Neural progenitor cell (in vitro differentiated cells): ENCODE data around the gene CALHM2. TPM values are rescaled to one million over a fixed set of nuclear protein-coding genes. Genes with fewer than 3 reads are reported as not detected.

Source experiments
- DNase-seq: peaks from one replicate; pipeline ENCODE4 v3.0.0-alpha.2; 2016; ENCODE audit warnings: low spot score
- H2AFZ ChIP-seq: fragments of 200-600 bp; sonication (generic); replicated peaks from 2 replicates; pipeline ENCODE4 v1.6.1; 2016; ENCODE audit warnings: antibody characterized with exemption
- H3F3A ChIP-seq: fragments of 200-600 bp; sonication (generic); 2 replicates; pipeline ENCODE4 v1.6.1; 2016; ENCODE audit warnings: antibody characterized with exemption, low read depth
- H3K27ac ChIP-seq: fragments of 200-600 bp; sonication (generic); 2 replicates; pipeline ENCODE4 v1.5.1; 2016; ENCODE audit warnings: mild to moderate bottlenecking
- H3K27me3 ChIP-seq: fragments of 200-600 bp; sonication (generic); 2 replicates; pipeline ENCODE4 v1.6.1; 2016; ENCODE audit warnings: mild to moderate bottlenecking, moderate library complexity
- H3K36me3 ChIP-seq: fragments of 200-600 bp; sonication (generic); 2 replicates; pipeline ENCODE4 v1.5.1; 2016
- H3K4me1 ChIP-seq: fragments of 200-600 bp; sonication (generic); 2 replicates; pipeline ENCODE4 v1.6.1; 2016; ENCODE audit warnings: mixed run types
- H3K4me2 ChIP-seq: fragments of 200-600 bp; sonication (generic); 2 replicates; pipeline ENCODE4 v1.6.1; 2016
- H3K4me3 ChIP-seq: fragments of 200-600 bp; sonication (generic); 2 replicates; pipeline ENCODE4 v1.5.1; 2016
- H3K79me2 ChIP-seq: fragments of 200-600 bp; sonication (generic); 2 replicates; pipeline ENCODE4 v1.6.1; 2016; ENCODE audit warnings: low read depth
- H3K9ac ChIP-seq: fragments of 200-600 bp; sonication (generic); 2 replicates; pipeline ENCODE4 v1.6.1; 2016
- H3K9me3 ChIP-seq: fragments of 200-600 bp; sonication (generic); 2 replicates; pipeline ENCODE4 v1.5.1; 2016; ENCODE audit warnings: low read depth
- H4K20me1 ChIP-seq: fragments of 200-600 bp; sonication (generic); 2 replicates; pipeline ENCODE4 v1.6.1; 2016; ENCODE audit warnings: low read depth
- H3K27ac Mint-ChIP-seq: 3 replicates; pipeline ENCODE4 v1.8.0; 2021; ENCODE audit warnings: mixed read lengths
- H3K27me3 Mint-ChIP-seq: 2 replicates; pipeline ENCODE4 v1.8.0; 2022; ENCODE audit warnings: low read depth, mild to moderate bottlenecking, inconsistent platforms, moderate library complexity, mixed read lengths; ENCODE audit not compliant: insufficient read depth
- H3K36me3 Mint-ChIP-seq: 3 replicates; pipeline ENCODE4 v1.8.0; 2021; ENCODE audit warnings: mixed read lengths
- H3K4me1 Mint-ChIP-seq: 3 replicates; pipeline ENCODE4 v1.8.0; 2021; ENCODE audit warnings: mixed read lengths
- H3K4me3 Mint-ChIP-seq: 3 replicates; pipeline ENCODE4 v1.8.0; 2021; ENCODE audit warnings: mild to moderate bottlenecking, moderate library complexity, mixed read lengths
- H3K9me3 Mint-ChIP-seq: 3 replicates; pipeline ENCODE4 v1.8.0; 2020; ENCODE audit warnings: mixed read lengths
- CTCF ChIP-seq: fragments of 200-600 bp; sonication (generic); IDR thresholded peaks from 2 replicates; pipeline ENCODE4 v1.5.1; 2017; ENCODE audit warnings: antibody characterized with exemption, mild to moderate bottlenecking
- EZH2 ChIP-seq: fragments of 200-600 bp; sonication (generic); IDR thresholded peaks from 2 replicates; pipeline ENCODE4 v1.6.1; 2017; ENCODE audit warnings: antibody characterized with exemption, mild to moderate bottlenecking, moderate library complexity
- EZH2phosphoT487 ChIP-seq: fragments of 200-600 bp; sonication (generic); IDR thresholded peaks from 2 replicates; pipeline ENCODE4 v1.6.1; 2017; ENCODE audit warnings: antibody characterized with exemption
- total RNA-seq: library from RNA; depleted of rRNA; stranded (reverse); fragments of >200 nt; gene quantifications from 2 replicates; pipeline ENCODE4 v1.2.3, GENCODE V29; 2015; ENCODE audit warnings: low replicate concordance

Gene CALHM2
- total RNA-seq, 1 donor from 2014 or later = not detected

GRCh38 chr10:103397191-103397825, 54.9 kb downstream of the CALHM2 start:
- Histone ChIP-seq H3K4me3 (peak overlapping the region; percentile 75), H3K9ac (peak overlapping the region; percentile 77), H4K20me1 (no peaks in the 10 kb centered on the region), H3K4me1 (peaks cover 23% of the 10 kb centered on the region), H3K4me2 (peak overlapping the region; percentile 83), H3K79me2 (peaks cover 68% of the 10 kb centered on the region), H3K9me3 (no peaks in the 10 kb centered on the region), H3K36me3 (peaks cover 9% of the 10 kb centered on the region), H3K27me3 (no peaks in the 10 kb centered on the region), H3F3A (peaks cover 4% of the 10 kb centered on the region), H2AFZ (no peak overlapping the region), H3K27ac (no peak overlapping the region)
- Mint-ChIP-seq H3K27me3 (peaks cover 4% of the 10 kb centered on the region), H3K9me3 (no peaks in the 10 kb centered on the region), H3K4me1 (peaks cover 29% of the 10 kb centered on the region), H3K27ac (peak overlapping the region; percentile 97), H3K4me3 (peak overlapping the region; percentile 95), H3K36me3 (peaks cover 5% of the 10 kb centered on the region)
- no peak for TF ChIP-seq EZH2
- TF ChIP-seq CTCF = no peak
- TF ChIP-seq EZH2phosphoT487 = no peak
- no peak for DNase-seq

DNA sequence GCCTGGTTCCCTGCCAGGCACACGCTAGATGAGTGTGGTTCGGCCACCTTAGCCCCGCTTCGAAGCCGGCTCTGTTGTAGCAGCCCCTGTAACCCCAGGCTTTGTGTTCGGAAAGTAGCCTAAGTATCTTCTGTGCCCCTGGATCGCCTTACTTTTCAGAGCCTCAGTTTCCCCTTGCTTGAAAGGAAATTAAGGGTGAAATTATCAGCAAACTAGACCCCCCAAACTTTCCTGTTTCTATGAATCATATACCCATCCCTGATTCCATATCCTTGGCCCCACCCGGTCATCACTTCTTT, 55.4 kb downstream of the CALHM2 start:
- H3K4me1 Mint-ChIP-seq = peaks cover 29% of the 10 kb centered on the region

More for the DNA sequence above, 55.4 kb downstream of the CALHM2 start:
- H3K9me3 ChIP-seq = no peaks in the 10 kb centered on the region
- H3K36me3 ChIP-seq = peaks cover 14% of the 10 kb centered on the region
- H3K79me2 ChIP-seq = peaks cover 74% of the 10 kb centered on the region
- peaks cover 23% of the 10 kb centered on the region for H3K4me1 ChIP-seq
- peaks cover 5% of the 10 kb centered on the region for H3K36me3 Mint-ChIP-seq
- H3K27me3 ChIP-seq = no peaks in the 10 kb centered on the region
- no peak overlapping the region for H3K27ac ChIP-seq
- peak overlapping the region; percentile 75 for H3K4me3 ChIP-seq
- H3K9ac ChIP-seq = peak overlapping the region; percentile 77
- TF ChIP-seq CTCF = no peak
- H3K27me3 Mint-ChIP-seq = peaks cover 4% of the 10 kb centered on the region
- no peaks in the 10 kb centered on the region for H3K9me3 Mint-ChIP-seq
- peak overlapping the region; percentile 83 for H3K4me2 ChIP-seq
- no peak for DNase-seq
- peak overlapping the region; percentile 95 for H3K4me3 Mint-ChIP-seq
- peak overlapping the region; percentile 66 for H2AFZ ChIP-seq
- peaks cover 4% of the 10 kb centered on the region for H3F3A ChIP-seq
- no peaks in the 10 kb centered on the region for H4K20me1 ChIP-seq
- peak overlapping the region; percentile 97 for H3K27ac Mint-ChIP-seq

Other genes with a start within 250 kb of the CALHM2 start
- not detected in 2 replicates for gene RPEL1, start 206.5 kb downstream of the CALHM2 start, total RNA-seq
- 9.7 and 9.8 TPM in 2 replicates for gene INA, start 175.2 kb downstream of the CALHM2 start, total RNA-seq
- gene PCGF6, start 101.2 kb downstream of the CALHM2 start, total RNA-seq = 22.5 and 28.8 TPM in 2 replicates
- gene TAF5, start 84.4 kb downstream of the CALHM2 start, total RNA-seq = 19.0 and 22.7 TPM in 2 replicates
- 166 and 324 TPM in 2 replicates for gene ATP5MK, start 55.9 kb downstream of the CALHM2 start, total RNA-seq
- 42.8 and 44.1 TPM in 2 replicates for gene PDCD11, start 55.7 kb downstream of the CALHM2 start, total RNA-seq
- 0.06 TPM in 1 of 2 replicates, not detected in the other for gene CALHM1, start 6.5 kb upstream of the CALHM2 start, total RNA-seq
- not detected in 2 replicates for gene CALHM3, start 26.9 kb upstream of the CALHM2 start, total RNA-seq
- gene NEURL1, start 41.3 kb upstream of the CALHM2 start, total RNA-seq = 0.06 and 1.5 TPM in 2 replicates